HG02943 (cell line): Measurements from ENCODE around the gene DRC3.
A peak's percentile ranks its signal among the peaks of the same experiment; 100 is the strongest.

Experiments used
- ATAC-seq: cut with Tn5 transposase; IDR thresholded peaks from one replicate; pipeline ENCODE4 v1.9.1; 2021; ENCODE audit warnings: mild to moderate bottlenecking, low read depth, moderate library complexity; ENCODE audit not compliant: unreplicated experiment

DRC3 gene

DNA sequence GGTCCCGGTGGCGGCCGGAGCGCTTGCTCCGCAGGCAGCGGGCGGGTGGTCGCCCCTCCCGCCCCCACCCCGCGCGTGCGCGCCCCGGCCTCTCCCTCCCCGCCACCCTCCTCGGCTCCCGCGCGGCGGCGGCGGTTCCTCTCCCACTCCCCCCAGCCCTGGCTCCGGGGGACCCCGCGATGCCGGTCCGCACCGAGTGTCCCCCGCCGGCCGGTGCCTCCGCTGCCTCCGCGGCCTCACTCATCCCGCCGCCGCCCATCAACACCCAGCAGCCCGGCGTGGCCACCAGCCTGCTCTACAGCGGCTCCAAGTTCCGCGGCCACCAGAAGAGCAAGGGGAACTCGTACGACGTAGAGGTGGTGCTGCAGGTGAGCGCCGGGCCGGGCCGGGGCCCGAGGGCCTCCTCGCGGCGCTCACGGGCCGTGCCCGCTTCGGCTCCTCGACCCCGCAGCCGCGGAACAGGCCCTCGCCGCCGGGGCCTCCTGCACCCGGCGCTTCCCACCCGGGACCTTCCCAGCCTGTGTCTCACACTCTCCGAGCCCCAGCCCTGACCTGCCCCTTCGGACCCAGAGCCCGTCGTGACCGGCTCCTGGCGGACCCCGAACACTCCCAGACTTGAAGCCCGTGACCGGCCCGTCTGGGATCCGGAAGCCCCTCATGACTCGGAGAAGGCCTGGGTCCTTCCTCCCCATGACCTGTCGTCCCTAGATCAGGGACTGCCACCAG lies 67.0 kb downstream of the DRC3 start:
- ATAC-seq, result peak; percentile 30

DNA sequence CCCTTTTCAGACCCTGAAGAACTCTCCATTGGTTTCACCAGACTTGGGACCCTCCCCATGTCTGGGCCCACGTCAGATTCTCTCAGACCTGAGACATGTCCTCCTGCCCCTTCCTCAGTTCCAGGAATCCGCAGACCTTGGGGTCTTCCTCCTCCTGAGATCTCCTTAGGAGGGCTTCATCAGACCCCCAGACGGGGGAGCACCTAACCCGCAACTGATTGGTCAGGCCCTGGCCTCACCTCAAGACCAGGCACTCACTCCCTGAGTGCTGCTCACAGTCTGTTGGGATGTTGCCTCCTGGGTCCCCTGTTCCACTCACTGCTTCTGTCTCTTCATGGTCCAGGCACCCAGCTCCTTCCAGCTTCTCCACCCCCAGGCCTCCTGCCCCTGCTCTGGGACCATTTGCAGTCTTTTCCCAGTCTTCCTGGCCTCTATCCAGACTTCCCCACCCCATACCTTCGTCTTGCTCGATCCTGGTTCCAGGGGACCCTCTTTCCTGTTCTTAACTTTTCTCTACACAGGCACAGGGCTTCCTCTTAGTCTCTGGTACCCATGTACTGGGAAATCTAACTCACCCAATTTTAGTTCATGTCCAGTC lies 67.7 kb downstream of the DRC3 start:
- ATAC-seq, result no peak

DNA sequence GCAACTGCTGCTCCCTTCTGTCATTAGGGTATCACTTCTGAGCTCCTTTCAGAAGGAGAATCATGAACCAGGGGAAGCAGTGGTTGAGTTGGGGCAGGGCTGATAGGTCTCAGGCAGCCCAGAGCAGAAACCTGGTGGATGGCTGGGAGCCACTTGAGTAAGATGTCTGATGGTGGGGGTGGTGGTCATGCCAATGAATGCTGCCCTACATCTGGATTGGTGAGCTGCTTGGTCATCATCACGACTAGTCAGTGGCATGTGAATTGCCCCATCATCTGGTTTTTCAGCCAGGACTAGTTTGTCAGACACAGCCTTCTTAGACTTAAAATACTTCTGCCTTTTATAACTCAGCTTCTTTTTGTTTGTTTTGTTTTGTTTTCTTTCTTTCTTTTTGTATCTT lies 69.1 kb downstream of the DRC3 start:
- ATAC-seq, result no peak

- ATAC-seq, result no peak
Measured at GRCh38 chr17:18042983-18043382, 70.3 kb downstream of the DRC3 start.

DNA sequence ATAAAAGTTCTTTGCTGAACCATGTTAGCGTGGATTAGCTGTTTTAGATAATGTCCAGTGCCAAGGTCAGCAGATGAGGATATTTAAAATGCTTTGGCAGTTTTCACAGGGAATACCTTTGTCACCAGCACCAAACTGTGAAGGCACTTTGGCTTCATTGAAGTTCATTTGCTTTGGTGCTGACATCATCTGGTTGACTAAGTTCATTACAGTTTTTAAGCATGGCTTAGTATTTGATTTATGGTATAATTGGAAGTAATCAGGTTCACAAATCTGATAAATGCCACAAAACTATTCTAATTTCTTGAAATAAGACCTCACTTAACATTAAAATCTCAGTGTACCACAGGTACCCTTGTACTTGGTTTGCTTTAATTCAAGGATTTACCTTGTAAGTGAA lies 70.8 kb downstream of the DRC3 start:
- ATAC-seq, result no peak

- no peak for ATAC-seq
Measured at GRCh38 chr17:18044609-18045008, 71.9 kb downstream of the DRC3 start.

- no peak for ATAC-seq
Measured at GRCh38 chr17:18045691-18046350, 73.2 kb downstream of the DRC3 start.

GRCh38 chr17:18055597-18055996 lies 82.9 kb downstream of the DRC3 start:
- no peak for ATAC-seq

GRCh38 chr17:18056214-18056613 lies 83.6 kb downstream of the DRC3 start:
- no peak for ATAC-seq

GRCh38 chr17:18059283-18059682 lies 86.6 kb downstream of the DRC3 start:
- no peak for ATAC-seq

DNA sequence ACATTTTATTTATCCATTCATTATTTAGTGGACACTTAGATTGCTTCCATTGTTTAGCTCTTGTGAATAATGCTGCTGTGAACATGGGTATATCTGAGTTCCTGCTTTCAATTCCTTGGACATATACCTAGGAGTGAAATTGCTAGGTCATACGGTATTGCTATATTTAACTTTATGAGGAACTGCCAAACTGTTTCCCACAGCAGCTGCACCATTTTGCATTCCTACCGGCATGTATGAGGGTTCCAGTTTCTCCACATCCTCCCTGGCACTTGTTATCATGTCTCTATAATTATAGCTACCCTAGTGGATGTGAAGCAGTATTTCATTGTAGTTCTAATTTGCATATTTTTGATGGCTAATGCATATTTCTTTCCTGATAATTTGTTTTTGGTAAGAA lies 91.4 kb downstream of the DRC3 start:
- ATAC-seq, result no peak

DNA sequence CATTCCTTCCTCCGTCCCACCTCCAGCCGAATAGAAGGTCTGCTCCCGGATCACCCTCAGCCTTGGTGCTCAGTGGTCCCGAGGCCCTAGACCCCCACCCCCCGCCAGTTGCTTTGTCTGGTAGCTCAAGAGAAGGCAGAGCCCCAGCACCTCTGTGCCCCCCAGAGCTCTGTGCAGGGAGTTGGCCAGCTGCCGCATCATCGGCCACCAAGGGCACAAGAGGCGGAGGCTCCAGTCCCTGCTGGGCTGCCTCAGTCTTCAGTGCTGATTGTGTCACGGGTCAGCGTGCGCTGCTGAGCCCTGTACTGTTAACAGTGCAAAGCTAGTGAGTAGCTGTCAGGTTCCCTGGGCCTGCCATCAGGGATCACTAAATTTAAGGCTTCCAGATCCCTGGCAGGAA lies 92.9 kb downstream of the DRC3 start:
- no peak for ATAC-seq
